GDM1 (cell line): ENCODE data around the gene GPNMB.

Experiments used
- DNase-seq: peaks from one replicate; lab custom pipeline; 2025; lab: John Stamatoyannopoulos, UW

The GPNMB gene

DNA sequence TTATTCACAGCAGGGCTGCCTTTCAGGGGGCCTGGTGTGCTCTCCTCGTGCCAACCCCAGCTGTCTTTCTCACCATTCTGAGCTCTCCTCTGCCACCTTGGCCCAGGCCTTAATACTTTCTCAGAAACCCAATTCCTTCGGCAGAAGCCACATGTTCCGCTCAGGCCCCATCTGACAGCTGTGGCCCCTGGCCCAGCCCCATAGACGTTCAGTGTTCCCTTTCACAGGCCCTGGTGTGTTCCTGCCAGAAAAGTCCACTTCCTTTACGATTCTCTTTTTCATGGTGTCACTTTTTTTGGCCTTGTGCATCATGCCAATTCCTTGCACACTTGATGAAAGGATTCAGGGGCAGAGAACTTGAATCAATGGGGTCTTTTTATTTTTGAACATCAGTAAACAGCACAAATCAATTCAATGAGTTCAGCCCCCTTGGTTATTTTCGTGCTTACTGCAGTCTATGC is 15.9 kb upstream of the GPNMB start:
- no peak for DNase-seq

DNA sequence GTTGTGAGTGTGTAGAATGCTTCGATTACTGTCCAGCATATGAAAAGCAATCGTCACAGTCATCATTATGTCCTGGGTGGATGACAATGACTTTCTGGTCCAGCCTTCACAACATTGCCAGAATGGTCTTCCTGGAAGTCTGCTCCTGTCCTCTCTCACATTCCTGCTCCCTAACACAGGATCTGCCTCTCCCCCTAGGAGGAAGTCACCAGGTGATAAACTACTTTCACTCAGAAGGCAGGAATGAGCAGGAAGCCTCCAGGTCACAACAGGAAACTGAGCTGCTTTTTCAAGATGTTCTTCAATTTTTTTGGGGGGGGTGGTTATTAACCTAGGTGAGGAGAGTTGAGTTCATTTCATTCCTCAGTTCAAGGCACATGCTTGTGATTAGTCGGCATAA is 13.6 kb upstream of the GPNMB start:
- no peak for DNase-seq

DNA sequence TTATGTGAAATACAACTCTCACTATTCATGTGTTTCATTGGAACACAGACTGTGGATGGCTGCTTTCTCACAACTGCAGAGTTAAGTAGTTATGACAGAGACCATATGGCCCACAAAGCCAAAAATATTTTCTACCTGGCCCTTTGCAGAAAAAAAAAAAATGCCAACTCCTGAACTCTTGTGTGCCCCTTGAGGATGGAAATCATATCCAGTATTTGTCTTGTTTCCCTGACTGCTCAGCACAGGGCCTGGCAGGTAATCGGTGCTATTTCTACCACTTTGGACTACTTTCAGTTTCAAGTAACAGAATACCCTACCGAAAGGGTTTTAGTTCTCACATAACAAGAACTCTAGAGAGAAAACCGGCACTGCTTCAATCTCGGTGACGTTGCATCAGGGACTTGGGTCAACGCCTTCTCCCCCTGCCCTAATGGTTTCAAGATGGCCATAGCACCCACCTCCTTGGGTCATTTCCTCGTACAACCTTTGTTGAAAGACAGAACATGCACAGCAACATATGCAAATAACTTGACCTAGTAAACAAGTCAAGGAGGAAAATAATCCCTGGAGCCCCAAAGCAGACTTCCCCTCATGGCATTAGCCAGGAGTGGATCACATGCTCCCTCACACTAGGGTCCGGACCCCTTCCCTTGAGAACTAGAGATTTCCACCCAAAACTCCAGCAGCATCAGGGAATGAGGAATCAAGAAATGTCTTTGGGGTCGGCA is 11.8 kb upstream of the GPNMB start:
- DNase-seq = no peak

DNA sequence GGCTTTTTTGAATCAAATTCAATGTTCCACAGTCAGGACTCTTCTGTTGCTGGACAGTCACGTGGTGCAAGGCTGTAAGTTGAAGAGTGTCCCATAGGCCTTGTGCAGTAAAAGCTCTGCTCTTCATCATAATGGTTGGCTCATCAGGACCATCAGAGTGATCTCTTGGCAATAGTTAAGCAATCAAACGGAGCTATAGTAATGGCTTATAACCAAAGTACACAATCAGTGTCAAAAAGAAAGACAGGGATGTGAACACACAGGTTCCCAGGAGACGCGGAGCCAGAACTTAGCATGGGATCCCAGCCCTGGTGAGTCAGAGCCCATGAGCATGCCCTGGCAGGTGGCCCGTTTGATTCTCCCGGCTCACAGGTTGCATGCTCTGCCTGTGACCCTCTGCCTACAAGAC is 10.8 kb upstream of the GPNMB start:
- DNase-seq = no peak

DNA sequence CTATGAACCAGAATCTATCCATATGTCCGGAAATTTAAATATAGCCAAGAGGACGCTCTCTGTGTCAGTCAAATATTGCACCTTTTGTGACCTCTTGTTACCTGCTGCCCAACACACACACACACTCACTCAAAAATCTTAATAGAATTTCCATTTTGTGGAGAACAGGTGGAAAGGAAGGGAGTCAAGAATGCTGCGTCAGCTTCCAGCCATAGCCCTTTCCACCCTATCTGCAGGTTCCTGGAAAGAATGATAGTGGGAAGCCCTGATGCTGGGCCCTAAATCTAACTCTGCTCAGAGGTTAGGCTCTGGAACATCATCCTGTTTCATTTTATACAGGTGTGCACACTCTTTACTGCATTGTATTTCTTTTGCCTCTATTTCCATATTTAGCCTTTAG is 9.6 kb upstream of the GPNMB start:
- no peak for DNase-seq

DNA sequence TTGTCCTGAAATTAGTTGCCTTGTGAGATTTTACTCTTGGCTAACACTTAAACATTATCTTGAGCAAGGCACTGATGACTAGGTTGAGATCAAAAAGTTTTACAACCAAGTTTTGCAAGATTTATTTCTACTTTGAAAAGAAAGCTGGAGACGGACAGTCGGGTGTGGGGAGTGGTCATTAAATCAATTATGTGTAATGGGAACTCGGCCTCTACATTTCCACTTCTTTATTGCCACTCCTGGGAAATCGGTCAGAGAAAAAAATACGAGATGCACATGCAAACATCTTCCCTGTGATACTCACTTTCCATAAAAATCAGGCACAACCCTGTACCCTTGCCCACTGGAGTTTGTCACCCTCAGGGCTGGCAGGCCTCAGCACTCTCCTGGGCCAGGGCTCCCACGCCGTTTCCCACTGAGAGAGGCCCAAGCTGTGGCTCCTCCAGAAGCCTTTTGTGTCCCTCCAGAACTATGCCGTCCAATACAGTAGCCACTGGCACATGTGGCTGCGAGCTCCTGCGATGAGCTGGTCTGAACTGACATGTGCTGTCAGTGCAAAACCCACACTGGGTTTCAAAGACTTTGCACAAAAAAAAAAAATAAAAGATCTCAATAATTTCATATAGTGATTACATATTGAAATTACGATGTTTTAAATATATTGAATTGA is 7.5 kb upstream of the GPNMB start:
- DNase-seq = no peak

DNA sequence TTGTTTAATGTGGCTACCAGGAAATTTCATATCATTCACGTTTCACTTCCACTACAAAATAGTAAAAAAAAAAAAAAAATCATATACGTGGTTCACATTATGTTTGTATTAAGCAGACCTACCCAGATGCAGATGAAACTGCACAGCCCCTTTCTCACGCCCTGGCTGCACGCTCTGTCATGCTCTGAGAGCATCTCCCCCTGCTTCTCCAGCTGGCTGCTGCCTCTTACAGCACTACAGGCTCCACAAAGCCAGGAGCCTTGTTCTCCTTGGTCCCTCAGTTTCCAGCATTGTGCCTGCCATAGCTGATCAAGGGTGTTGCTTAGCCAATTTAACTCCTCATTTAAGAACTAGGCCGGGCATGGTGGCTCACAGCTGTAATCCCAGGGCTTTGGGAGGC is 6.9 kb upstream of the GPNMB start:
- no peak for DNase-seq

DNA sequence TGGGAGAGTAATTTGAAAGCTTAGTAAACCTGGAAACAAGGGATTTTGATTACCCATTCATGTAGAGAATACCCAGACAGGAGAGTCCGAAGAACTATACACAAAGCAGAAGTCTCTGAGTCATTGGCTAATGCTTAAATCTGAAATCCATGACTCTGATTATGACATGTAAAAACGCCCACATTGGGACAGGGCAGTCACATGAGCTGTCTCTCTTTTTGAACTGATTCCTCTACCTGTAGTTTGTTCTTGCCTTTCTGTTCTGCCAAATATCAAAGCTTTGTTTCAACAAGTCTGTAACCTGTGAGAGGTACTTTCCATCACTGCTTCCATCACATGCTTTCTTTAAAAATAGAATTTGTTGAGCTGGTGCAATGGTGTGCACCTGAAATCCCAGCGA is 4.3 kb upstream of the GPNMB start:
- DNase-seq = no peak

DNA sequence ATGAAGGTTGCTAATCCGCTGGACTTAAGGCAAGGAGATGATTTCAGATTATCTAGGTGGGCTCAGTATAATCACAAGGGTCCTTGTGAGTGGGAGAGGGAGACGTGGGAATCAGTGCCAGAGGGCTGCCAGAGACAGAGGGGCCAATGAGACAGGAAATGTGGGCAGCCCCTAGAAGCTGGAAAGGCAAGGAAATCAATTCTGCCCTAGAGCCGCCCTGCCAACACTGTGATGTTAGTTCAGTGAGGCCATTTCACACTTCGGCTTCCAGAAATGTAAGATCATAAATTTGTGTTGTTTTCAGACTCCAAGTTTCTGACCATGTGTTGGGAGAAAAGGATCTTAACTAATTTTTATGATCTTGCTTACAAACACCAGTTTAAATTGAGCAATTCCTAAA is 3.6 kb upstream of the GPNMB start:
- no peak for DNase-seq

DNA sequence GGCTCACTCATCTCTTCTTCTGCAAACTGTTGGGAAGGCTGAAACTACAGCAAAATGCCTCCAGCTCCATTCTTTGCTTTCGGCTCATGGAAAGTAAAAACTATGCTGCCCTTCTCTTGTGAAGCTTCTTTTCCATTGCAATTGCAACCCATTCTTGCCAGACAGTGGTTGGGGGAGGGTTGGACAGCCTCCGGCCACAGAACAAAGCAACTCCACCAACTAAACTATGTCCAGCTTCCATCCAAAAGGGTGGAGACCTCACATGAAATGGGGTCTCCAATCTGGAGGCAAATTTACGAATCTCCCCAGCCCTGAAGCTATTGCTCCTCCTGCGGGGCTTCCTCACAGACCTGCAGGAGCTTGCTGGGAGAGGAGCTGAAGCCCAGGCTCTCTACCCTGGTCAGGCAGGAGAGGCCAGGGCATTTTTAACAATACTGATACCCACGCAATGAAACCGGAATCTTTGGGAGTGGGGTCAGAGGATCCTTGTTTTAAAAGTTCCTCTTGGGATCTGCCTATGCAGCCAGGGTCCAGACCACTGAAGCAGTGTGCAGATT is 549 bp downstream of the GPNMB start:
- no peak for DNase-seq

DNA sequence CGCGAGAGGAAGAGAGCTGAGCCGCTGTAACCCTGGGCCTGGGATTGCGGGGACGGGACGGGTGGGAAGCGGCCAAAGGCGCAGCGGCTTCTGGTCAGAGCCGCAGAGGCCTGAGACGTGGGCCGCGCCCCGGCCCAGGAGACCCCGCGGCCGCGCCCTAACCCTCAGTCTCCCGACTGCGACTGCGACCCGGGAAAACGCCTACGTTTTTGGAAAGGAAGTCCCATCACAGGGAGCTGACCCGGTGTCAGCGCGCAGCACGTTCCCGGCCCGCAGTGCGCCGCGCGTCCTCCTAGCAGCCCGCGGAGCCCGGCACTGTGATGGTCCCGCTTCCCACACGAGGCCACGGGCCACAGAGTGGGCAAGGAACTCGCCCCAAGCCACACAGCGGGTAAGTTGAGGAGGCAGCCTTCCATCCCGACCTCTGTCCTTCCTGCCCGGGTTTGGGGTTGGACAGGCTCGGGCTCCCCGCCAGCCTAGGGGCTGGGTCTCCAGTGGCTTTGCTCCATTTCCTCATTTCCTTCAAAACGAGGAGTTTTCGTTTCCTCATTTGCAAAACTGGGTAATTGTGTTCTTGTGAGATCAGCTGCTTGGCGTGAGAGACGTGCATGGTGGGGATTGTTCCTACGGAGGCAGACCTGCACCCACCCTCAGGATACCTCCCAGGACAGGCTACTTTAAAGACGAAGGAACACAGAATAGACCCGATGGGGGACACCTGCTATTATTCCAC is 1.2 kb downstream of the GPNMB start:
- DNase-seq = no peak

DNA sequence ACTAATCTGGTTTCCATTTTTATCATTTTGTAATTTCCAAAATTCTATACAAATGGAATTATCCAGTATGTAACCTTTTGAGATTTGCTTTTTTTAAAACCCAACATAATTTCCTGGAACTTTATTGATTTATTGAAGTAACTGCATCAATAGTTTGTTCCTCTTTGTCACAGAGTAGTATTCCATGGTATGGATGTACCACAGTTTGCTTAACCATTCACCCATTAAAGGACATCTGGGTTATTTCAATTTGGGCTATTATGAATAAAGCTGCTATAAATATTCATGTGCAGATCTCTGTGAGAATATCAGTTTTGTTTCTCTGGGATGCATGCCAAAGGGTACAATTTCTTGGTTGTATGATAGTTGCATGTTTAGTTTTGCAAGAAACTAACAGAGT is 2.9 kb downstream of the GPNMB start:
- DNase-seq = no peak

DNA sequence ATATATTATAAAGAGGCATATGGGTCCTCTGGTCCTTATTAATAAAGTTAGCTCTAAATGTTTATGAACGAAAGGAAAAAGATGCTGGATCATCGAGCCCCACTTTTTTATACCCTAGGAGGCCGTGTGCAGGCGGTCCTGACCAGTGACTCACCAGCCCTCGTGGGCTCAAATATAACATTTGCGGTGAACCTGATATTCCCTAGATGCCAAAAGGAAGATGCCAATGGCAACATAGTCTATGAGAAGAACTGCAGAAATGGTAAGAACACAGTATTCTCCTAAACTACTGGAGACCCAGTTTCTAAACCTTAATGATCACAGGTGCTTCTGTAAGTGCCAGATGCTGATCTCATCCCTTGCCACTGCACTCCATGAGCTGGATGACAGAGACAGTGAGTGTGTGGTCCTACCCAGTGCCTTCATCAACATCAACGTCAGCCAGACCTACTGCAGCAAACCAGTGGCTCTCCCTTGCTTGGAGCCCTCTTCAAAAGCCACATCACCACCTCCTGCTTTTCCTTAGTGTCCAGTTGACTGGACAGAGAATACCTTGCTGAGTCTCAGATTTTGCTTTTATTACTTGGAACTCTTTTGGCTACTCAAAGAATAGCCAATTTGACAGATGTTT is 7.6 kb downstream of the GPNMB start:
- DNase-seq = no peak

DNA sequence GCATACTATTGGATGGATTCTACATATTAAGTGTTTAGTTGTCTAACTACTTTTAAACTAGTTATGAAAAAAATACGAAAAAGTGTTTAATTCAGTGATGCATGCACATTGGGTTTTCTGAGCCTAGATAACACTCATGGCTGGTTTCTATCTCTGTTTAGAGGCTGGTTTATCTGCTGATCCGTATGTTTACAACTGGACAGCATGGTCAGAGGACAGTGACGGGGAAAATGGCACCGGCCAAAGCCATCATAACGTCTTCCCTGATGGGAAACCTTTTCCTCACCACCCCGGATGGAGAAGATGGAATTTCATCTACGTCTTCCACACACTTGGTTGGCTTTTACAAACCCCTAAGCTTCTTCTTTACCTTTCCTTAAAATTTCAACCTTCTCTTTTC is 10.2 kb downstream of the GPNMB start:
- no peak for DNase-seq

DNA sequence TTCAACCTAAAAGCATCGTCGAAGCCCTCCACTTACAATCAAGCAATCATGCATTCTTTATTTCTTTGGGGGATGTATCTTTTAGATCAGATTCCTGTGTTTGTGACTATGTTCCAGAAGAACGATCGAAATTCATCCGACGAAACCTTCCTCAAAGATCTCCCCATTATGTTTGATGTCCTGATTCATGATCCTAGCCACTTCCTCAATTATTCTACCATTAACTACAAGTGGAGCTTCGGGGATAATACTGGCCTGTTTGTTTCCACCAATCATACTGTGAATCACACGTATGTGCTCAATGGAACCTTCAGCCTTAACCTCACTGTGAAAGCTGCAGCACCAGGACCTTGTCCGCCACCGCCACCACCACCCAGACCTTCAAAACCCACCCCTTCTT is 13.8 kb downstream of the GPNMB start:
- no peak for DNase-seq

DNA sequence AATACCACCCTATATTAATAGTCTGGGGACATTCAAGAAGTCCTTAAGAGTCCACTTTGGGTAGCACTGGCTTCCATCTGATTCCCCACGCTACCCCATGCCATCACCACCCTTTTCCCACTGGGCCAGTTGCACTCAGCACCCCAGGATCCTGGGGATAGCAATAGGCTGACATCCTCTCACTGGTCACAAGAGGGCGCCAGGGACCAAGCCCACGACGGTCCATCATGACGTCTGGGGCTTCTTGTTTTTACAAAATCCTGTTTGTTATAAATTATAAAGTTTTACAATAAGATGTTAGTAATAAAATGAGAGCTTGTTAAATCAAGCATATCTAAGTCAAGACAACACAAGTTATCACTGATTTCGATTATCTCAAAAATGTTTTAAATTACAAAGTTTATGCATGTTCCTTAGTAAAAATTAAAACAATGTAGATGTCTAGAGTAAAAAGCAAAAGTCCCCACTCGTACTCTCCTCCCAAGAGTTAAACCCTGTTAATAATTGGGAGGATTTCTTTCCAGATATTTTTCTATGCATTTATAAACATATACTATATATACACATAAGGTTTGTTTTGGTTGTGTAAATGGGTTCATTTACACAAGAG is 15.4 kb downstream of the GPNMB start:
- peak; percentile 37 for DNase-seq

DNA sequence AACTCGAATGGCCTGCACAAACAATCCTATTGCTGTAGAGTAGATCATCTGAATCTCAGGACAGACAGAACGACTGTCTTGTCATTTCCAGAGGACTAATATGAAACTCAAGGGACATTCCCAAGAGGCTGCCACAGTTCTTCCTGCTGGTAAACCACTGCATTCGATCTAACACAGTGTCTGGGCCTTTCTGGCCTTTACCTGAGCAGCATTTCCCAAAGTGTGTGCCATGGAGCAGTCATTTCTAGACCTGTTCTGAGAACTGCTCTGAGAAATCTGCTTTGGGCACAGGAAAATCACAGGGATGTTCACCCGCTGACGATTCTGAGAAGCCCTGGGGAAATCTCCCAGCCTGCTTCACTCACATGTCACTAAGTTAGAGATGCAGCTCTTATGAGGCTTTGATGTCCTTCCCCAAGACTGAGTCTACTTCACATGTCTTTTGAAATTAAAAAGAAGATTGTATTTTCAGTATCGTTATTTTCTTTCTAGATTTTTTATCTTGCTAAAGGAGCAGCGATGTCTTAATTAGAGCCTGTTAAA is 18.4 kb downstream of the GPNMB start:
- no peak for DNase-seq

DNA sequence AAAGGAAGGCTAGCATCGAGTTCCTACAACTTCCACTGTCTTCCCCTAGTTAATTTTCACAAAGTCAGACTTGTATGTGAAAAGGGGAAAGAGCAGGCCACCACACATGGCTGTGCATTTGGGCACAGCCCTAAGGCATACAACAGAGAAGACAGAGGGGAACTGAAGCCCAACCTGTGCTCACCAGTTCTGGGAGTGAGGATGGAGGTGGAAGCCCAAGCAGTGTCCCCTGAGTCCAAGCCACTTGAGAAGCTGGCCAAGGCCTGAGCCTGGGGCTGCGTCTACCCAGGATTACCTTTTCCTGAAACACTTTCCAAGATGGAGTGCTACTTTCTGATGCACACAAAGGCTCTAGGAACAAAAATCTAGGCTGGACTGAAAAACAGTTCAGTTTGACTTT is 20.3 kb downstream of the GPNMB start:
- no peak for DNase-seq

DNA sequence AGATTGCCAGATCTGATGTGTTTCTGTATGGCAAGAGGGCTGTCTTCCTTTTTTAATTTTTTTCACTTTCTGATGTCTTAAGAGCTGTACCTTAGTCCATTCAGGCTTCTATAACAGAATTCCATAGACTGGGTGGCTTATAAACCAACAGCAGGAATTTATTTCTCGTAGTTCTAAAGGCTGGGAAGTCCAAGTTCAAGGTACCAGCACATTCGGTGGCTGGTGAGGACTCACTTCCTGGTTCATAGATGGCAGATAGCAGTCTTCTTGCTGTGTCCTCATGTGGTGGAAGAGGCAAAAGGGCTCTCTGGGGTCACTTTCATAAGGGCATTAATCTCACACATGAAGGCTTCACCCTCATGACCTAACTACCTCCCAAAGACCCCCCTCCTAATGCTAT is 20.8 kb downstream of the GPNMB start:
- no peak for DNase-seq

DNA sequence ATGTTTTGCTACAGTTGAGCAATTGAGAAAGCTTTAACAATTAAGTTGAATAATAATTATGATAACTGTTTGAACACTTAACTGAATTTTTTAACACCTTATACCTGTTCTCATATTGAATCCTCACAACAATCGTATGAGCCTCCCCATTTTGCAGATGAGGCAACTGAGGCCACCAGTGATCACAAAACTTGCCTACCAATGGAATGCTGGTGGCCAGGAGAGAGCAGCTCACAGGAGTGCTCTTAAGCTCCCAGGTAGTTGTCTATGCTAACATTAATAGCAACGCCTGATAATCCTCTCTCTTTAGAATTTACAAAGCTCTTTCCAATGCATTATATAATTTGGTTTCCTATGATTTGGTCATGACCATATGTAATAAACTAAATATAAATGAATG is 21.6 kb downstream of the GPNMB start:
- no peak for DNase-seq

DNA sequence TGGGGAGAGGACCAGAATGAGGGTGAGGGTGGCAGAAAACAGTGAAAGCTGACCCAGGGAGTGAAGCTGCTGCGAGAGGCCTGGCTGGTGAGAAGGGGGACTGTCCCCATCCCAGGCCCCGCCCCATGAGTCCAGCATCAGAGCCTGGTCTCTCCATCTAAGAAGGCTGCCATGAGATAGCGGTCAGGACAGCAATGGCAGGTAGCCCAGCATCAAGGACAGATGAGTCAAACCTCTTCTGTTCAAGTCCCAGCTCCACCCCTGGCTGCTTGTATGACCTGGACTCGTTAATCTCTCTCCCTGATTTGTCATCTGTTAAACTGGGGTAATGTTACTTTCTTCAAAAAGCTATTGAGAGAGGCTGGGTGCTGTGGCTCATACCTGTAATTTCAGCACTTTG is 22.2 kb downstream of the GPNMB start:
- DNase-seq = no peak

DNA sequence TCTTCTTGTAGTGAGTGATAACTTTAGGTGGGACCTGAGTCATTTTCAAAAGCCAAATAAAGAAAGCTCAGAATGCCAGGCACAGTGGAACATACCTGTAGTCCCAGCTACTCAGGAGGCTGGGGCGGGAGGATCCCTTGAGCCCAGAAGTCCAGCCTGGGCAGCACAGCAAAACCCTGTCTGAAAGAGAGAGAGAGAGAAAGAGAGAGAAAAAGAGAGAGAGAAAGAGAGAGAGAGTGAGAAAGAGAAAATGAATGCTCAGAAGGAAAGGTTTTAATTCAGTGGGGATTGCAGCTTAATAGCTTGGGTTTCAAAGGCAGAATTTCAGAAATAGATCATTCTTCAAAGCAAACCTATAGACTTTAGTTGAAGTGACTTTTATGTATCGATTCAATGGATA is 25.7 kb downstream of the GPNMB start:
- no peak for DNase-seq
